Sigmoid colon (tissue), 3 donors: ENCODE data around the gene POC5.

Experiments
- CTCF ChIP-seq, 4 experiments: fragments of 450-650 bp in 3 of 4; fragments of 200-600 bp in 1 of 4; IDR thresholded peaks; one replicate each; pipeline ENCODE4 v1.5.1; 2016 to 2019; ENCODE audit warnings: antibody characterized with exemption in 4 of 4, mild to moderate bottlenecking in 3 of 4, moderate library complexity in 2 of 4
- POLR2A ChIP-seq, 2 donors: fragments of 450-650 bp; IDR thresholded peaks; one replicate each; pipeline ENCODE4 v1.6.1; 2016; ENCODE audit warnings: antibody characterized with exemption in 2 of 2, mild to moderate bottlenecking in 2 of 2, moderate library complexity in 2 of 2

DNA sequence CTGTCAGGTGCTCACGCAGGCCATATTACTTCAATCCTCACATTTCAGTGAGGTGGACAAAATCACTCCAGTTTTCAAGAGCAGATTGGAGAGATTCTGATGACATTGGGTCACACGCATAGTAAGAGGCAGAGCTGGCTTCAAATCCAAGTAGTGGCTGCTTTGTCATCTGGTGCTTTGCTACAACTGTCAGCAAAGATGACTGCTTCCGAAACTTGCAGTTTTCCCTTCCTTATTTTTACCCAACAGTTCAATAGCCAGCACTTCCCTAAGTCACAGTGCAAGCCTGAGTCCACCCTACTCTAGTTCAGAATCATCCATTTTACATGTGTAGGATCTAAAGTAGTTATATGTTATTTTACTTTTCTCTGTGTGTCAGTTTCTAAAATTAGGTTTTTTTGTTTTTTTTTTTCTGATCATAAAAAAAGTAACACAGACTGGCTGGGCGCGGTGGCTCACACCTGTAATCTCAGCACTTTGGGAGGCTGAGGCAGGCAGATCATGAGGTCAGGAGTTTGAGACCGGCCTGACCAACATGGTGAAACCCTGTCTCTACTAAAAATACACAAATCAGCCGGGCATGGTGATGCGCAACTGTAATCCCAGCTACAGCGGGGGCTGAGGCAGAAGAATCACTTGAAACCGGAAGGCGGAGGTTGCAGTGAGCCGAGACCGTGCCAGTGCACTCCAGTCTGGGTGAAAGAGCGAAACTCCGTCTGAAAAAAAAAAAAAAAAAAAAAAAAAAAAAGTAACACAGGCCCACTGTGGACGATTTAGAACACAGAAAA, 56.4 kb downstream of the POC5 start:
- TF ChIP-seq CTCF (IDR thresholded peaks at IDR 0.05), result no peak
- TF ChIP-seq POLR2A (IDR thresholded peaks at IDR 0.05), result no peak
